ENCODE results near the gene IRAK3.
"Not testable (repeated sequence)": the region's sequence is repeated elsewhere in the genome, so short reads cannot be mapped to it uniquely, and the experiment has no call there.

The IRAK3 gene

DNA sequence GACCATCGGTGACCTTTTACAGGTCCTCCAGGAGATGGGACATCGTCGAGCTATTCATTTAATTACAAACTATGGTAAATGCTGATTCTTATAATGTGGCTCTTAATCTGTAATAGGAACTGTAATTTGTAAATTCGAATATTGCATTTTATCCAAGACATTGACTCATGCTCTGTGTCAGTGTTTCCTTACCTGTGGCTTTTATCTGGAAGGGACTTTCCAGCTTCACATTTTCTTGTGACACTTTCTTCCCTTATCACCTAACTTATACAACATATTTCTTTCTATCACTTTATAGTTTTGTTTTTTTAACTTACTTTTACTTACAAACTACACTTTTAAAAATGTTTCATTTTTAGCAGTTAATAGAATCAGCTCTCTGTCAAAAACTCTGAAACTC is 14.8 kb downstream of the IRAK3 start:
- DNase-seq (ENCODE audit: extremely low spot score): no peak
- TF ChIP-seq CTCF (IDR thresholded peaks at IDR 0.05; ENCODE audit: control extremely low read depth, extremely low read depth, low read depth, missing control alignments): no peak
- CTCF ChIA-PET: interaction anchor here (0.8 to 3.4 kb wide), 2 partner anchors 11 to 35 kb away, joined by 3 to 10 read pairs; partner anchors contain the start of gene TMBIM4
- POLR2A ChIA-PET: no interaction called here

DNA sequence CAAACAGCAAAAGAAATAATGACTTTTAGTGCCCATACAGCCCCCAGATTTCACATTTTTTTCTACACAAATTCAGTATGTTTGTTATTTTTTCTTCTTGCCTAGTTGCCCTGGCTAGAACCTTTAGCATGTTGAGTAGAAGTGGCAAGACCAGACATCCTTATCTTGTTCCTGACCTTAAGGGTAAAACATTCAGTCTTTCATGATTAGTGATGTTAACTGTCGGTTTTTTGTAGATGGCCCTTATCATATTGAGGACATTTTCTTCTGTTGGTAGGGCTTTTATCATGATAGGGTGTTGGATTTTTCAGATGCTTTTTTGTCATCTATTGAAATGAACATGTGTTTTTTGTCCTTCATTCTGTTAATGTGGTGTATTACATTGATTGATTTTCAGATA is 17.1 kb downstream of the IRAK3 start:
- CTCF ChIA-PET: interaction anchor here (1.9 kb wide), 1 partner anchor 8 kb away, joined by 8 read pairs; no protein-coding TSS in a partner anchor
- no peak for DNase-seq (ENCODE audit: extremely low spot score)
- no peak for TF ChIP-seq CTCF (IDR thresholded peaks at IDR 0.05; ENCODE audit: control extremely low read depth, extremely low read depth, low read depth, missing control alignments)
- POLR2A ChIA-PET: no interaction called here

DNA sequence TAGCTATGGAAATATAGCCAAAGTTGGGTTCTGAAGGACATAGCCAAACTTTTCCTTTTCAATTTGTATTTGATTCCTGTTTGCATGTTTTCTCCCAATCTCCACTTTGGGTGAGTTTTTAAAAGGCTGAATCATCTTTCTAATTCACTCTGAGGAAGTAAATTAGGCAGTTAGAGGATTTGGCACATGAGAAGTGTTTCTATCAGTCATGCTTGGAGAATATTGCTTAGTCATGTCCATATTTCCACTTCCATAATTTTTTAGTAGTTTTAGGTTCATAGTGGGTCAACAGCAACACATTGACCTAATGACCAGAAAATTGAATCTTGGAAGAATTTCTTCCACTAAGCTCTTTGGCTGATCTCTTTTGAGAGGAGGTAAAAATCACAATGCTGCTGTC is 21.8 kb downstream of the IRAK3 start:
- ChIA-PET POLR2A (no interaction called here), CTCF (interaction anchor here (0.9 to 2.0 kb wide), 5 partner anchors 11 to 59 kb away, joined by 3 to 4 read pairs (median 4); no protein-coding TSS in a partner anchor)
- no peak for DNase-seq (ENCODE audit: extremely low spot score)
- TF ChIP-seq CTCF (IDR thresholded peaks at IDR 0.05; ENCODE audit: control extremely low read depth, extremely low read depth, low read depth, missing control alignments): no peak

- DNase-seq (ENCODE audit: extremely low spot score); POLR2A ChIA-PET: not testable (repeated sequence)
- CTCF ChIA-PET: interaction anchor here (1.1 to 2.0 kb wide), 5 partner anchors 9 to 20 kb away, joined by 3 to 6 read pairs (median 4); no protein-coding TSS in a partner anchor
Measured at GRCh38 chr12:66211573-66211972, 22.6 kb downstream of the IRAK3 start.

DNA sequence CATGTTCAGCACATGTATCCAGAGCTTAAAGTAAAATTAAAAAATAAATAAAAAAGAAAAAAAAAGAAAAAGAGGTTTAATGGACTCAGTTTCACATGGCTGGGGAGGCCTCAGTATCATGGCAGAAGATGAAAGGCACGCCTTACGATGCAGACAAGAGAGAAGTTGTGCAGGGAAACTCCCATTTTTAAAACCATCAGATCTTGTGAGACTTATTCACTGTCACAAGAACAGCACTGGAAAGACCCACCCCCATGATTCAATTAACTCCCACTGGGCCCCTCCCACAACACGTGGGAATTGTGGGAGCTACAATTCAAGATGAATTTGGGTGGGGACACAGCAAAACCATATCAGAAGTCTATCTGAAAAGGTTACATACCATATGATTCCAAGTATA is 24.0 kb downstream of the IRAK3 start:
- CTCF ChIA-PET: interaction anchor here (1.3 to 2.0 kb wide), 3 partner anchors 15 to 21 kb away, joined by 4 to 6 read pairs (median 5); no protein-coding TSS in a partner anchor
- DNase-seq (ENCODE audit: extremely low spot score); POLR2A ChIA-PET: not testable (repeated sequence)

DNA sequence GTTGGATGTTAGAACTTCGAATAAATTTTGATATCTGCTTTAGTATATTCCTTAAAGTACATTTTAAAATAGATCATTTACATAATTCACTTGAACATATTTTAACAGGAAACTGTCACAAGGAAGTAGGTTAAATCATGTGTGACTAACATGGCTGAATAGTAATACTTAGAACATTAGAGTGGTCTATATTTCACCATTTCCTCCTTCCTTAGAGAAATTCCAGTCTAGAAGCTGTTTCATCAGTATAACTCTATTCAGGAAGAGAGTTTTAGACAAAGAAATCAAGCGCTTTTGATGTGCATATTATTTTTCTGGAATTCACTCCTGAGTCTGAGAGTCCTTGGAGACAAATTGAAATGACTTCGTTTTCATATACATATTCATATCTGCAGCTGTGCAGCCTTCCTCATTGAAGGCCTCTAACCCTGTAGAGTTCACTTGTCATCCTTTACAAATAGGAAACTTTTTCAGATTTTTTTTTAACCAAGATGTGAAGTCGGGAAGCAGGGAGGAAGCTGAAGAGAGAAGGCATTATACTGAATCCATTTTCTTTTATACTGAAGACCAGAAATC is 28.4 kb downstream of the IRAK3 start:
- CTCF ChIA-PET: interaction anchor here (0.8 to 1.4 kb wide), 4 partner anchors 13 to 41 kb away, joined by 3 to 5 read pairs (median 3); no protein-coding TSS in a partner anchor
- DNase-seq (ENCODE audit: extremely low spot score): no peak
- no peak for TF ChIP-seq CTCF (IDR thresholded peaks at IDR 0.05; ENCODE audit: control extremely low read depth, extremely low read depth, low read depth, missing control alignments)
- POLR2A ChIA-PET: no interaction called here

GRCh38 chr12:66228462-66228861 is 39.4 kb downstream of the IRAK3 start:
- ChIA-PET POLR2A (no interaction called here), CTCF (interaction anchor here (1.0 to 1.2 kb wide), 3 partner anchors 27 to 480 kb away, joined by 3 read pairs; no protein-coding TSS in a partner anchor)
- no peak for TF ChIP-seq CTCF (IDR thresholded peaks at IDR 0.05; ENCODE audit: control extremely low read depth, extremely low read depth, low read depth, missing control alignments)
- DNase-seq (ENCODE audit: extremely low spot score): no peak

Measured in GM10248 (cell line).